ENCODE measurements around the gene ABCC8.
"Not testable (repeated sequence)": the region's sequence is repeated elsewhere in the genome, so short reads cannot be mapped to it uniquely, and the experiment has no call there.

ABCC8 gene

GRCh38 chr11:17428261-17428660 is 48.4 kb downstream of the ABCC8 start:
- DNase-seq (ENCODE audit: low read depth), result no peak

- not testable (repeated sequence) for DNase-seq (ENCODE audit: low read depth)
Observed at GRCh38 chr11:17426233-17426632, 50.4 kb downstream of the ABCC8 start.

GRCh38 chr11:17423533-17424310 is 52.9 kb downstream of the ABCC8 start:
- no peak for DNase-seq (ENCODE audit: low read depth)

- no peak for DNase-seq (ENCODE audit: low read depth)
Observed at GRCh38 chr11:17421781-17422180, 54.9 kb downstream of the ABCC8 start.

GRCh38 chr11:17418444-17419081 is 58.1 kb downstream of the ABCC8 start:
- DNase-seq (ENCODE audit: low read depth), result no peak

GRCh38 chr11:17416492-17416891 is 60.2 kb downstream of the ABCC8 start:
- DNase-seq (ENCODE audit: low read depth), result no peak

GRCh38 chr11:17415523-17416104 is 61.0 kb downstream of the ABCC8 start:
- DNase-seq (ENCODE audit: low read depth), result no peak

GRCh38 chr11:17414992-17415391 is 61.7 kb downstream of the ABCC8 start:
- DNase-seq (ENCODE audit: low read depth), result no peak

GRCh38 chr11:17414317-17414737 is 62.3 kb downstream of the ABCC8 start:
- DNase-seq (ENCODE audit: low read depth), result no peak

- no peak for DNase-seq (ENCODE audit: low read depth)
Observed at GRCh38 chr11:17413414-17414316, 63.0 kb downstream of the ABCC8 start.

GRCh38 chr11:17412488-17413180 is 64.0 kb downstream of the ABCC8 start:
- no peak for DNase-seq (ENCODE audit: low read depth)

- DNase-seq (ENCODE audit: low read depth), result no peak
Observed at GRCh38 chr11:17411418-17411817, 65.2 kb downstream of the ABCC8 start.

GRCh38 chr11:17410606-17411379 is 65.9 kb downstream of the ABCC8 start:
- DNase-seq (ENCODE audit: low read depth), result no peak

- DNase-seq (ENCODE audit: low read depth), result no peak
Observed at GRCh38 chr11:17408641-17409040, 68.0 kb downstream of the ABCC8 start.

- DNase-seq (ENCODE audit: low read depth), result no peak
Observed at GRCh38 chr11:17408026-17408425, 68.6 kb downstream of the ABCC8 start.

GRCh38 chr11:17407575-17407974 is 69.1 kb downstream of the ABCC8 start:
- no peak for DNase-seq (ENCODE audit: low read depth)

GRCh38 chr11:17406818-17407149 is 69.9 kb downstream of the ABCC8 start:
- no peak for DNase-seq (ENCODE audit: low read depth)

GRCh38 chr11:17406082-17406817 is 70.4 kb downstream of the ABCC8 start:
- no peak for DNase-seq (ENCODE audit: low read depth)

GRCh38 chr11:17405232-17406005 is 71.2 kb downstream of the ABCC8 start:
- no peak for DNase-seq (ENCODE audit: low read depth)

Data from stimulated activated CD8-positive, alpha-beta memory T cell treated with anti-CD3 and anti-CD28 coated beads, Interleukin-4, amount 100 ng/mL, for 24 hours (primary cell).